Measurements from ENCODE around the gene ERMARD.

The ERMARD gene

GRCh38 chr6:169827290-169827717 is 75.9 kb downstream of the ERMARD start:
- no peak for ATAC-seq

GRCh38 chr6:169828176-169828575 is 76.8 kb downstream of the ERMARD start:
- ATAC-seq = no peak

DNA sequence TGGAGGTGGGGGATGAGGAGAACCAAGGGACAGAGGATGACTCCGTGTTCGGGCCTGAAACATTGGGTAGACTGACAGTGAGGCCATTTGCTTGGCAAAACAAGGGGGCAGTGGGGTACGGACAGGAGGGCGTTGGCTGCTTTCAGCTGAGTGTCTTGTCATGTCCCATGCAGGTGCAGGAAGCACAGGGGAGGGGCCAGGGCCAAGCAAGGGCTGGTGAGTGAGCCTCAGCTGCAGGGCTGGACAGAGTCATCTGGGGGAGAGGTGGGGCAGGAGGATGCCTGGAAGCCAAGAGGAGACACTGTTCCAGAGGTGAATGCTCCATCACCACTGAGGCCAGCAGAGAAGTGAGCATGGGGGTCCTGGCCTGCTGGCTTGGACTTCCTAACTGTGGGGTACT is 78.4 kb downstream of the ERMARD start:
- no peak for ATAC-seq

- ATAC-seq = no peak
Measured at GRCh38 chr6:169830876-169831275, 79.5 kb downstream of the ERMARD start.
